GM10248 (cell line): ENCODE data around the gene NCSTN.

ENCODE experiments used
- CTCF ChIA-PET: fragments of 300-600 bp; sonication (Branson Sonifier 250); formaldehyde crosslinking; extraction: SDS; loops from one replicate; lab custom pipeline; 2021; ENCODE audit warnings: antibody characterized with exemption; lab: Yijun Ruan, JAX
- POLR2A ChIA-PET: fragments of 350-650 bp; sonication (Branson Sonifier 250); formaldehyde crosslinking; extraction: SDS; loops from one replicate; lab custom pipeline; 2020; ENCODE audit warnings: antibody characterized with exemption; lab: Yijun Ruan, JAX
- DNase-seq: peaks from one replicate; pipeline ENCODE4 v3.0.0; 2012; ENCODE audit errors: extremely low spot score
- CTCF ChIP-seq: IDR thresholded peaks from 2 replicates; pipeline ENCODE4 v1.5.1; 2012; ENCODE audit warnings: mild to moderate bottlenecking, low read depth; ENCODE audit errors: extremely low read depth, missing control alignments, control extremely low read depth

Gene NCSTN

GRCh38 chr1:160366731-160367515 is 23.7 kb downstream of the NCSTN start, which contains the start of gene NHLH1:
Gene NHLH1 (plus strand): TSS chr1:160367071. CDS start chr1:160370732, 3,661 bp downstream.
- no peak for DNase-seq
- TF ChIP-seq CTCF = no peak
- ChIA-PET CTCF (interaction anchor here (1.0 to 9.5 kb wide), 8 partner anchors 9 to 288 kb away, joined by 3 to 78 read pairs (median 4); no protein-coding TSS in a partner anchor), POLR2A (interaction anchor here (1.2 kb wide), 1 partner anchor 14 kb away, joined by 4 read pairs; no protein-coding TSS in a partner anchor)

- DNase-seq = no peak
- no peak for TF ChIP-seq CTCF
- ChIA-PET POLR2A (no interaction called here), CTCF (interaction anchor here (1.3 to 9.5 kb wide), 6 partner anchors 9 to 282 kb away, joined by 3 to 78 read pairs (median 5); no protein-coding TSS in a partner anchor)
Observed at GRCh38 chr1:160367516-160367900, 24.3 kb downstream of the NCSTN start.

GRCh38 chr1:160367934-160368923 is 25.0 kb downstream of the NCSTN start:
- no peak for TF ChIP-seq CTCF
- POLR2A ChIA-PET = no interaction called here
- CTCF ChIA-PET = interaction anchor here (0.9 to 9.5 kb wide), 9 partner anchors 9 to 290 kb away, joined by 3 to 78 read pairs (median 4); no protein-coding TSS in a partner anchor
- DNase-seq = no peak

DNA sequence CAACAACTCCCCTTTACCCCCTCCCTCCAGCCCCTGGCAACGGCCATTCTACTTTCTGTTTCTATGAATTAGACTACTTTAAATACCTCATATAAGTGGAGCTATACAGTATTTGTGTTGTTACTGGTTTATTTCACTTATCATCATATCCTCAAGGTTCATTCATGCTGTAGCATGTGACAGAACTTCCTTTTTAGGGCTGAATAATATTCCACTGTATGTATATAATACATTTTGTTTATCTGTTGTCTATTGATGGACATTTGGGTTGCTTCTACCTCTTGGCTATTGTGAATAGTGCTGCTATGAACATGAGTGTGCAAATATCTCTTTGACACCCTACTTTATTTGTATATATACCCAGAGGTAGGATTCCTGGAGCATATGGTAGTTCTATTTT is 25.9 kb downstream of the NCSTN start:
- DNase-seq = no peak
- TF ChIP-seq CTCF = no peak
- ChIA-PET POLR2A (no interaction called here), CTCF (interaction anchor here (0.9 to 9.5 kb wide), 5 partner anchors 8 to 291 kb away, joined by 3 to 78 read pairs (median 4); no protein-coding TSS in a partner anchor)

GRCh38 chr1:160370561-160371345 is 27.6 kb downstream of the NCSTN start:
- DNase-seq = no peak
- POLR2A ChIA-PET = no interaction called here
- TF ChIP-seq CTCF = no peak
- CTCF ChIA-PET = interaction anchor here (1.2 to 2.2 kb wide), 4 partner anchors 22 to 270 kb away, joined by 4 to 7 read pairs (median 4); no protein-coding TSS in a partner anchor

DNA sequence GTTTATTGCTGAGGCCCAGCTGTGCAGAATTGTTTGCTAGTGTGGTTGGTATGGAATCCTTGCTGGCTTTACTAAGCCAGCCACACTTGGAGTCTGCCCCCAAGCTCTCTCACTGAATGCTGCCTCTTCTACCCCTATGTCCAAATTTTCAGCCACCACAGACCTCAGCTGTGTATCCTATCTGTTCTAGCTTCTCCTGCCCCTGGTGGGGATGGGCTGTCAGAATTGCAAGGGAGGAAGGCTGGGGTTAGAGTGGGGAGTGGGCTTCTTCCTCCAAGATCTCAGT is 28.1 kb downstream of the NCSTN start:
- CTCF ChIA-PET = interaction anchor here (1.2 to 2.2 kb wide), 6 partner anchors 15 to 270 kb away, joined by 3 to 7 read pairs (median 4); no protein-coding TSS in a partner anchor
- TF ChIP-seq CTCF = no peak
- DNase-seq = no peak
- POLR2A ChIA-PET = no interaction called here
